Stimulated activated CD8-positive, alpha-beta memory T cell treated with anti-CD3 and anti-CD28 coated beads, Interleukin-12 subunit alpha, Interleukin-12 subunit beta, amount 100 ng/mL, for 1 hour (primary cell): ENCODE data around the gene RPL9.
"Not testable (repeated sequence)": the region's sequence is repeated elsewhere in the genome, so short reads cannot be mapped to it uniquely, and the experiment has no call there.

Source experiments
- DNase-seq: peaks from one replicate; pipeline ENCODE4 v3.0.0-alpha.2; 2020; ENCODE audit warnings: low read depth

RPL9 gene

GRCh38 chr4:39425297-39425696 is 33.4 kb downstream of the RPL9 start:
- DNase-seq, result not testable (repeated sequence)

GRCh38 chr4:39422247-39422646 is 36.5 kb downstream of the RPL9 start:
- DNase-seq, result no peak

- DNase-seq, result no peak
Observed at GRCh38 chr4:39415678-39416283, 42.9 kb downstream of the RPL9 start.

GRCh38 chr4:39411561-39411960 is 47.2 kb downstream of the RPL9 start:
- not testable (repeated sequence) for DNase-seq

- no peak for DNase-seq
Observed at GRCh38 chr4:39410415-39410814, 48.3 kb downstream of the RPL9 start.

GRCh38 chr4:39407584-39407885 is 51.2 kb downstream of the RPL9 start:
- DNase-seq, result no peak

GRCh38 chr4:39406763-39407583 is 51.7 kb downstream of the RPL9 start, which contains the start of gene KLB:
KLB (plus strand) TSS chr4:39406930; CDS start chr4:39406950, 20 bp downstream.
- DNase-seq, result no peak
